SK-N-MC (cell line): ENCODE results near the gene NOG.

Experiments
- EZH2 ChIP-seq: fragments of 200-600 bp; sonication (generic); IDR thresholded peaks from one replicate; pipeline ENCODE4 v1.6.1; 2017; ENCODE audit warnings: antibody characterized with exemption
- FOXP2 ChIP-seq: optimal IDR thresholded peaks from 2 replicates; pipeline ENCODE3; 2011; ENCODE audit warnings: mild to moderate bottlenecking, moderate library complexity; ENCODE audit not compliant: insufficient read depth; ENCODE audit errors: extremely low read length, control extremely low read depth
- POLR2AphosphoS5 ChIP-seq: IDR thresholded peaks from 2 replicates; pipeline ENCODE4 v1.6.1; 2012; ENCODE audit warnings: mild to moderate bottlenecking, low read depth, low read length, borderline replicate concordance

GRCh38 chr17:56639517-56639916 lies 46.0 kb downstream of the NOG start:
- no peak for TF ChIP-seq EZH2
- TF ChIP-seq POLR2AphosphoS5, result no peak
- no peak for TF ChIP-seq FOXP2
